Duodenal mucosa (tissue), 2 donors: ENCODE results near the gene SRGAP2B.
"Not testable (repeated sequence)": the region's sequence is repeated elsewhere in the genome, so short reads cannot be mapped to it uniquely, and the experiment has no call there.

Experiments used
- H3K27ac ChIP-seq: one replicate; pipeline ENCODE4 v1.7.0; 2013; ENCODE audit warnings: low read depth, low read length
- H3K27me3 ChIP-seq, 2 donors: one replicate each; pipeline ENCODE4 v1.7.0; 2013; ENCODE audit warnings: low read length in 2 of 2, control low read depth in 1 of 2; ENCODE audit not compliant: insufficient read depth in 2 of 2, control insufficient read depth in 1 of 2
- H3K36me3 ChIP-seq, 2 donors: one replicate each; pipeline ENCODE4 v1.7.0; 2013; ENCODE audit warnings: low read length in 2 of 2, control low read depth in 1 of 2; ENCODE audit not compliant: insufficient read depth in 2 of 2, control insufficient read depth in 1 of 2
- H3K4me1 ChIP-seq, 2 donors: one replicate each; pipeline ENCODE4 v1.7.0; 2013; ENCODE audit warnings: low read length in 2 of 2, control low read depth in 1 of 2; ENCODE audit not compliant: insufficient read depth in 2 of 2, control insufficient read depth in 1 of 2
- H3K4me3 ChIP-seq, 2 donors: one replicate each; pipeline ENCODE4 v1.7.0; 2013; ENCODE audit warnings: low read length in 2 of 2, low read depth in 1 of 2
- H3K9ac ChIP-seq, 2 donors: one replicate each; pipeline ENCODE4 v1.7.0; 2013; ENCODE audit warnings: low read length in 2 of 2, low read depth in 1 of 2
- H3K9me3 ChIP-seq, 2 donors: one replicate each; pipeline ENCODE4 v1.7.0; 2013; ENCODE audit warnings: low read length in 2 of 2, control low read depth in 1 of 2; ENCODE audit not compliant: control insufficient read depth in 1 of 2

Gene SRGAP2B

DNA sequence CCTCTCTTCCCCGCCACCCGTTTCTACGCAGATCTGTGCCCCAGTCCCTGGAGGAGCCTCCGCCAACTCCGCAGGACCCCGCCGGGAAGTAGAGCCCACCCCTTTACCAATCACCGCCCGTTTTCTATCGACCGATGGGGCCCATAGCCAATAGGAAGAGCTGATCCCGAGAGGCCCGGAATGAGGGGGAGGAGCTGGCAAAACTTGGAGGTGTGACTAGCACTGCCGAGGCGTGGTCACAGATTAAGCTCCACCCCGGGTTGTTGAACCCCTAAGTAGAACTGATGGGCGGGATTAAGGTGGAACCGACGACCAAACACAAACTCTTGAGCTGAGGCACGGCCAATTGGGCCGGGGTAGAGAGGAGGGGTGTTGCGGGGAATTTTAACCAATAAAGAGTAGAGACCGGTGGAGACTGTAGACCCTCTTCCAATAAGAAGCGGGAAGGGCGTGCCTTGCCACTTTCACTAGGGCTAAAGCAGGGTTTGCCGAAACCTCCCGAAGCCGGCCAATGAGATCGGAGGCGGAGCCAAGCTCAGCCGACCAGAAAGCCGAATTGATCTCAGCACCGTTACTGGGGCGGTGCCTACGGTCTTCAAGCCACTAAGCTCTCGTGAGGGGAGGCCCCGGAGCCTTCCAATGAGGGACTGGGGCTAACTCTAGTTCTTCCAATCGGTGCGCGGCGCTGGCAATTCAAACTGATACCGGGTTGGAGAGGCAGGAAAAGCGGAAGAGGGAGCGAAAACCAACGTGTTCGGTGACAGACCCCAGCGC, at the start of gene SRGAP2B, which contains the start of gene FAM72D:
SRGAP2B (minus strand) TSS at position 45 of the 774 bp plus-strand sequence. CDS start 2,427 bp downstream, outside the sequence.
FAM72D (plus strand) TSS at position 691 of the 774 bp plus-strand sequence. CDS start 874 bp downstream, outside the sequence.
- H3K27me3 ChIP-seq, H3K9ac ChIP-seq, H3K4me1 ChIP-seq, H3K9me3 ChIP-seq, H3K36me3 ChIP-seq, H3K27ac ChIP-seq: not testable (repeated sequence)
- H3K4me3 ChIP-seq: peak within 1 kb of the TSS in 1 of 2 donors; percentile 54

DNA sequence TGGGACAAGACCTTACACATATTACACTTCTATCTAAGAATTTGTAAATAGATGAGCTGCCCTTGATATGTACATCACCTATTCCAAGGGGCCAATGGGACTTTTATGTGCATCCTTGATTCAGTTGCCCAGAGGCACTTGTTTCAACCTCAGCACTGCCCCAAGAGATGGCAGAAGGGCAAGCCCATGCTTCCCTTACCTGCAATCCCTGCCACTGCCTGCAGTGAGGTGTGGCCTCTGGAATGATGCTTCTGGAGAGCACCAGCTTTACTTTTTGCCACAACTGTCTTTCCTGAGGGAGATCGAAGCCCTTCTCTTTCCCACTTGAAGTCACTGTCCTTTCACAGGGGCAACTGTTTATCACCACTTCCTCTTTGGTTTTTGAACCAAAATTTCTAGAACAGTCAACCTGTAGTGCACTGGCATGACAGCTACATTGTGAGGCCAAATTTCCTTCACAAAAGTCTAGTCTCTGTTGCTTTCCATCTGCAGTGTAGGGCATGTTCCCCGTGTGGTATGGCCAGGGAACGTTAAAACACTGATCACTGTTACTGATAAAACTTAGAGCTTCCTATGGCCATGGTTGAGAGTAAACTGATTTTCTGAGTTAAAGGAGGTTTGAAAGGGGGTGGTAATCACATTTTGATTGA, 49.3 kb upstream of the SRGAP2B start:
- not testable (repeated sequence) for H3K4me3 ChIP-seq

DNA sequence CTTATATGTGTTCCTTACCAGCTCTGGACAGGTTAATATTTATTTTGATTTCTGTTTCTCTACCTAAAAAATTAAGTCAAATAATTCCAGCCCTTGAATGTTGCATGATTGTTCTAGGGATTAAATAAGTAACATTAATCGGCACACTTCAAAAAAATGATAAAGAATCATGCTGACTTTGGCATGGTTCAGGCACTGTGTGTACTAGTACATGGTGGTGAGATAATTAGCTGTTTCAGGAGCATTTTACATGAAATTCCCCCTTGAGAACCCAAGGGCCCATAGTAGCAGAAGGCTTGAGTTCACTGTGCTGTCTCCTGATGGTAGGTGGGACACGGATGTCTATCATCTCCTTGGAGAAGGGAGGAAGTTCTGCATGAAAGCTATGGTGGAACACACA, 45.4 kb upstream of the SRGAP2B start:
- H3K36me3 ChIP-seq, H3K4me1 ChIP-seq, H3K27me3 ChIP-seq, H3K9me3 ChIP-seq, H3K27ac ChIP-seq, H3K9ac ChIP-seq, H3K4me3 ChIP-seq: not testable (repeated sequence)

More for the DNA sequence above, 49.3 kb upstream of the SRGAP2B start:
- H3K27ac ChIP-seq, H3K9me3 ChIP-seq, H3K9ac ChIP-seq, H3K36me3 ChIP-seq, H3K4me1 ChIP-seq, H3K27me3 ChIP-seq: not testable (repeated sequence)

DNA sequence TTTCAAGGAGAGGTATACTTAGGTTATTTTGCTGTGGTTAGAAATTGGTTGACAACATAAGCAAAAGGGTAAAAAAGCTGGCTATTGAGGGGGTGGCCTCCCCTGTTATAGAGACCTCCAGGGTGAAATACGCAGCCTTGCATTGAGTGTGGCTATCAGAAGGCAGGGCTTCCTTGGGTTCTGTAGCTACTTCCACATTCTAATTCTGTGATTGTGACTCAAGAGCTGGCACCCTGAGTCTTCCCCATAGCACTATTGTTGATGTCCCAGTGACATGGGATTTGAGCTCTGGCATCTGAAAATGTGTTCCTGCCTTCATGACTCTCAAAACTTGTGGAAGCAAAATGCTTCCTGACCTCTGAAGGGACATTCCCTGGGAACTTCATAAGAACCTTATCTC, 39.3 kb upstream of the SRGAP2B start:
- H3K9me3 ChIP-seq: not testable (repeated sequence)

DNA sequence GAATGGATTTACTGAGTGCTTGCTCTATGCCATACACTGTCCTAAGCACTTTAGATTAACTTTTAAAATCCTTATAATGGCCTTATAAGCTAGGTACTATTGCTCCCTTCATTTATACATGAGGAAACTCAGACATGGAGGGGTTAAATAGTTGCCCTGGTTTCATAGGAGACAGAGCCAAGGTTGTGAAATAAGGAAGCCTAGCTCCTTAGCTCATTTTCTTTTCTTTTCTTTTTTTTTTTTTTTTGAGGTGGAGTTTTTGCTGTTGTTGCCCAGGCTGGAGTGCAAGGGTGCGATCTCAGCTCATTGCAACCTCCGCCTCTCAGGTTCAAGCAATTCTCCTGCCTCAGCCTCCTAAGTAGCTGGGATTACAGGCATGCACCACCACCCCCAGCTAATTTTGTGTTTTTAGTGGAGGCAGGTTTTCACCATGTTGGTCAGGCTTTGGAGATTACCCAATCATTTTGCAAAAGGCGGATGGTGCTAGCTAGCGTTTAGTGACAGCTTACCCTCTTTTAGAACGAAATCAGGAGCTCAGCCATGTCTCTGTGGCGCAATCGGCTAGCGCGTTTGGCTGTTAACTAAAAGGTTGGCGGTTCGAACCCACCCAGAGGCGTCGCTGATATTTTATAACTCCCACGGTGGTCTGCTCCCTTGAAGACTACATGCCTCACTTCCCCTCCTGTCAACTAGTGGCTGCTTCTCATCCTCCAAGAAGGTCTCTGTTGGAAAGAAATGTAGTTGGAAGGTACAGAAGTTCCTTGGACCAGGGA, 33.8 kb upstream of the SRGAP2B start:
- H3K27ac ChIP-seq: not testable (repeated sequence)

More for the DNA sequence above, 39.3 kb upstream of the SRGAP2B start:
- not testable (repeated sequence) for H3K27me3 ChIP-seq, H3K4me1 ChIP-seq, H3K36me3 ChIP-seq, H3K9ac ChIP-seq, H3K27ac ChIP-seq, H3K4me3 ChIP-seq

DNA sequence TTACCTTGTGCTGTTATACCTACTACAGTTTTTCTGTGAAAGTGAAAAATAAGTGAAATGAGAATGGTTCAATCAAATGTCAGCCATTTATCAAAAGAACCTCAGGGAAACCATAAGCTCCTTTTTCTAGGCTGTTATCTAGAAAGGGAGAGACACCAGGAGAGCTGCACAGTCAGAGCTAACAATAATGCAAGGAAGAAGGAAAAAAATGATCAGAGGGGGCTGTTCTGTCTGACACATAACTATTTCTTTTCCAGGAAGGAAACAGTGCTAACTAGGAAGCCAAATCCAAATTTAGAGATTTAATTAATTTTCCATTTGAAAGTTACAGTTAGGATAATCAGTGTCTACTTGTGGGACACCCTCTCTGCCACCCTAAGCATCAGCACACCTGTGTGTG, 32.0 kb upstream of the SRGAP2B start:
- H3K4me3 ChIP-seq, H3K9me3 ChIP-seq, H3K27me3 ChIP-seq, H3K27ac ChIP-seq, H3K36me3 ChIP-seq, H3K9ac ChIP-seq, H3K4me1 ChIP-seq: not testable (repeated sequence)

More for the DNA sequence above, 33.8 kb upstream of the SRGAP2B start:
- H3K4me1 ChIP-seq, H3K9ac ChIP-seq, H3K4me3 ChIP-seq, H3K36me3 ChIP-seq, H3K9me3 ChIP-seq, H3K27me3 ChIP-seq: not testable (repeated sequence)

DNA sequence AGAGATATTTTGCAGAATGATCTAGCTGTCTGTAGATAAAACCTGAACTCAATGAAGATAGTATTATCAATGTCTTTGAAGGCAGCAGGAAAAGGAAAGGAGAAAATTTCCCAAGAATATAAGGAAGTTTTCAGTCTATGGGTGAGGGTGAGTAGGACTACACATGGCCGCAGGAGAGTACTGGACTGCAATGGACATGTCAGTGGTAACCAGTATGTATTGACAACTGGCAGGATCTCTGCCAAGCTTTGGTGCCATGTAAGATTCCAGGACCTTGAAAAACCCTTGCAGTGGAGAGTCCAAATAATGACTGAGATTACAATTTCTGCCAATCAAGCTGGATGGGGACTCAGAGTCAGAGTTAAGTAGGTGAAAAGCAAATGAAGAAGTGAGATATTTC, 30.0 kb upstream of the SRGAP2B start:
- H3K27me3 ChIP-seq: not testable (repeated sequence)

DNA sequence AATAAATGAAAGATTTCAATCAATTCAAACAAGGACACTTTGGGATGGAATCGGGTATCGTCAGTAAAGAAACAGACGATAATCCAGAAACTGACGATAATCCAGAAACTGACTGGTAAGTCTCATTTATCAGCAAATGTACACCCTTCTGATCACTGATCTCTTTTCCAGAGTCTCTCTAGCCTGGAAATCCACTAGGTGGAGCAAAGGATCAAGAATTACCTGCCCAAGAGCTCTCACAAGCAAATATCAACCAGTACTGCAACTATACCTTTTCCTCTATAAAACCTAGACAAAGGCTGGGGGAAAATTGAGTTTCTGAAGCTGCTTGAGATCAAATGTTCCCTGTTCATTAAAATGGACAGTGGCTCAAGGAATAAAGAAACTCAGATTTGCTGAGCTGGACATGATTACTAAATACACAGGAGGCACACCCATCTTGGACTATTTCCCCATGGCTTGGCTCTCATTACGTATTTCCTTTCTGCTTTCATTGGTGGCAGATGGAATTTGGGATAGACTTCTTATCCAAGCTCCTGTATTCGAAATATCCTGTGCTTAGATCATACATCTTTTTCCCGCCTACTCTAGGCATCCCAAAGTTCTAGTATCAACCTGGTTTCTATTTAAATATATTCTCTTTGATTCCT, 29.0 kb upstream of the SRGAP2B start:
- H3K4me3 ChIP-seq, H3K27ac ChIP-seq, H3K27me3 ChIP-seq, H3K36me3 ChIP-seq, H3K9me3 ChIP-seq, H3K4me1 ChIP-seq, H3K9ac ChIP-seq: not testable (repeated sequence)

More for the DNA sequence above, 30.0 kb upstream of the SRGAP2B start:
- not testable (repeated sequence) for H3K4me3 ChIP-seq, H3K36me3 ChIP-seq, H3K4me1 ChIP-seq, H3K9ac ChIP-seq, H3K27ac ChIP-seq, H3K9me3 ChIP-seq

DNA sequence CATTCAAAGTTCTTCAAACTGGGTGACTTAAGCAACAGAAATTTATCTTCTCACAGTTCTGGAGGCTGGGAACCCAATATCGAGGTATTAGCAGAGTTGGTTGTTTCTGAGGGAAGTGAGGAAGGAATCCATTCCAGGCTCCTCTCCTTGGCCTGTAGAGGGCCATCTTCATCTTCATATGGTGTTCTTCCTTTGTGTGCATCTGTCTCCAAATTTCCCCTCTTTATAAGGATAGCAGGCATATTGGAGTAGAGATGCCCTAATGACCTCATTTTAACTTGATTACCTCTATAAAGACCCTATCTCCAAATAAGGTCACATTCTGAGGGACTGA, 27.9 kb upstream of the SRGAP2B start:
- not testable (repeated sequence) for H3K4me3 ChIP-seq, H3K36me3 ChIP-seq, H3K9ac ChIP-seq, H3K27me3 ChIP-seq, H3K4me1 ChIP-seq, H3K9me3 ChIP-seq, H3K27ac ChIP-seq
